Measurements from ENCODE around the gene UBXN10.

The UBXN10 gene, protein sequence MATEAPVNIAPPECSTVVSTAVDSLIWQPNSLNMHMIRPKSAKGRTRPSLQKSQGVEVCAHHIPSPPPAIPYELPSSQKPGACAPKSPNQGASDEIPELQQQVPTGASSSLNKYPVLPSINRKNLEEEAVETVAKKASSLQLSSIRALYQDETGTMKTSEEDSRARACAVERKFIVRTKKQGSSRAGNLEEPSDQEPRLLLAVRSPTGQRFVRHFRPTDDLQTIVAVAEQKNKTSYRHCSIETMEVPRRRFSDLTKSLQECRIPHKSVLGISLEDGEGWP

DNA sequence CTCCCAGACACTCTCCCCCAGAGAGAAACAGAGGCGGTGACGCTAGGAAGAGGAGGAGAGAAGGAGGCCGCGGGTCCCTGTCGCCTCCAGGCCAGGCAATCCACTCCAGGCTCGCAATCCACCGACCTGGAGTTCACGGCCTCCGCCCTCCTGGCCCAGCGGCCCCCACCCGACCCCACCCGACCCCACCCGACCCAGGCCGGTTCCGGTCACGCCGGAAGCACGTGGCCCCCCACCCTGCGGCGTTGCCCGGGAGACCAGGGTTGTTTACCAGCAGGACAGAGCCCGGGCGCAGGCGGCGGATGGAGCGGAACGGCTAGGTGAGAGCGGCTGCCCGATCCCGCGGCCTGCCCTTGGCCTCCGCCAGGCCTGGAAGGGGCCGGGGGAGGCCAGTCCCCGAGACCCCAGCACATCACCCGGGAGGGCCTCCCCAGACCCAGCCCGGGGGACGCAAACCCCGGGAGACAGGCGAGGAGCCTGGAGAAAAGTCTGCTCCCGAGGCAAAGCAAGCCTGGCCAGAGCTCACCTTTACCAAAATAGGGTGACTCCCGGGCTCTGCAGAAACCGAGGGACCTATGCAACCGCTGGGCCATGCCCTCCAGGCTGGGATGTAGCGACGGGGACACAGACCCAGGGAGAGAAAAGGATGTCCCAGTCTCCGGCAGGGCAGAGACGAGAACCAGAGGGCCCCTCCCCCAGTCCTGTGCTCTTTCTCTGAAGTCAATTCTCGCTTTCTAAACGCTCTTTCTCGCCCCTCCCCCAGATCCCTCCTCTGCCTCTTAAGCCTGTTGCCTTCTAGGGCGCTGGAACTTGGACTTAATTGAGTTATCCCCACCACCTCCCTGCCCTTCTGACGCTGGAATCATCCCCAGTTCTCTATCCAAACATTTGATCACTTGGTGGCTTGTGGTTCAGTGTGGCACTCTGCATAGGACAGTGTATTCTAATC lies at the start of gene UBXN10, which contains the start of gene PLA2G2C:
Gene UBXN10, plus strand, starts transcription at position 263 of the 949 bp plus-strand sequence. CDS start 4,466 bp downstream, outside the sequence.
Gene PLA2G2C, minus strand, starts transcription at position 685 of the 949 bp plus-strand sequence. CDS start 9,155 bp downstream, outside the sequence.
- no peak for DNase-seq (ENCODE audit: low read depth in 2 of 2)

DNA sequence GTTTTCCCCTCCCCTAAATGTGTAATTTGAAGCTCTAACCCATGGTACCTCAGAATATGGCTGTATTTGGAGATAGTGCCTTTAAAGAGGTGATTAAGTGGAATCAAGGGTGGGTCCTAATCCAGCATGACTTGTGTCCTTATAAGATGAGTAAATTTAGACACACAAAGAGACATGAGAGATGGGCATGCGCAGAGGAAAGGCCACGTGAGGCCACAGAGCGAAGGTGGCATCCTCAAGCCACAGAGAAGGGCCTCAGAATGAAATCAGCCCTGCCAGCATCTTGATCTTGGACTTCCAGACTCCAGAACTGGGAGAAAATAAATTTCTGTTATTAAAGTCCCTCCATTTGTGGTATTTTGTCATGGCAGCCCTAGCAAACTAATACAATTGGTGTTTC lies 49.6 kb upstream of the UBXN10 start:
- DNase-seq (ENCODE audit: low read depth in 2 of 2): no peak

DNA sequence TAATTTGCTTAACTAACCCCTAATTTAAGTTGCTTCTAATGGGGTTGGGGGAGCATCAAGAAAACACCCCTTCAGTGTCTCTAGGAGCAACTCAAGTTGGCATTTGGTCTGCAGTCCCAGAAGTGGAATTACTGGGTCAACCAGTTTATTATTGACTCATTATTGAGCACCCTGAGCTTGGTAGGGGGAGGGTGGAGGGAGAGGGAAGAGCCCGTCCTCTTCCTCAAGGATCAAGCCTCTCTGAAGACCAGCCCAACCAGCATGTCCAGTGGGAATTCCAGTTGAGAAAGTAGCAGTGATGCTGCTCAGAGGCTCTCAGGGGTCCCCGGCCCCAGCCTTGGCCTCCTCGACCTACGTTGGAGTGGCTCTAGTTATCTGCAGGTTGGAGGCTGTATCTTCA lies 48.8 kb upstream of the UBXN10 start:
- no peak for DNase-seq (ENCODE audit: low read depth in 2 of 2)

DNA sequence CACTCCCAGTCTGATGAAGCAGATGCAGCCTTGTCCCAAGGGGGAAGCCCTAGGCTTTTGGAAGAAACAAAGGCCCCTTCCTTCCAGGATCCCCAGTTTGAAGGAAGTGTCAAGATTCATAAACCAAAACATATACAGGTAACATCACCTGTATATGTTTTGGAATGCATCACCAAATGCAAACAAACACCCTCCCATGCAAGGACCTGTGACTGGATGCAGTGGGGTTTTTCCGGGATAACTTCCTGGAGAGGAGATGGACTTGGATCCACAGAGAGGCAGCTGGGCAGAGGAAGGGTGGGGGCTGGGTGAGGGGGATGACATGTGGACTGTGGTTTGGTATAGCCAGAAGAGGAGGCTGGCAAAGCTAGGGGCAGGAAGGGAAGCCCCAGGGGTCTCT lies 48.3 kb upstream of the UBXN10 start:
- DNase-seq (ENCODE audit: low read depth in 2 of 2): no peak

DNA sequence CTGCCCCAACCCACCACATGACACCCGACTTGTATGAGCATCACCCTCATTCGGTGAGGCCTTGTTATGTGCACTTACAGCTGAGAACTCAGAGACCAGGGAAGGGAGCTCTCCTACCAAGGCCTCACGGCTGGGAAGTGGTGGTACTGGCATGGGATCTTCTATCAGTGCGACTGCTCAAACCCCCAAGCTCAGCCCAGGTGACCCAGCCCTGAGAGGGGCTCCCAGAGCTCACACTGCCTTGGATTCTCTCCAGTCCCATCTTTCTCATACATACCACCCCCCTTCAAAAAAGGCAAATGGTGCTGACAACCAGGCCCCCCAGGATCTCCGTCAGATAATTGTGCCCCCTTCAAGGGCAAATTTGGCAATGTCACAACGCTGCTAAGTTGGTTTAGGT lies 47.5 kb upstream of the UBXN10 start:
- DNase-seq (ENCODE audit: low read depth in 2 of 2): no peak

DNA sequence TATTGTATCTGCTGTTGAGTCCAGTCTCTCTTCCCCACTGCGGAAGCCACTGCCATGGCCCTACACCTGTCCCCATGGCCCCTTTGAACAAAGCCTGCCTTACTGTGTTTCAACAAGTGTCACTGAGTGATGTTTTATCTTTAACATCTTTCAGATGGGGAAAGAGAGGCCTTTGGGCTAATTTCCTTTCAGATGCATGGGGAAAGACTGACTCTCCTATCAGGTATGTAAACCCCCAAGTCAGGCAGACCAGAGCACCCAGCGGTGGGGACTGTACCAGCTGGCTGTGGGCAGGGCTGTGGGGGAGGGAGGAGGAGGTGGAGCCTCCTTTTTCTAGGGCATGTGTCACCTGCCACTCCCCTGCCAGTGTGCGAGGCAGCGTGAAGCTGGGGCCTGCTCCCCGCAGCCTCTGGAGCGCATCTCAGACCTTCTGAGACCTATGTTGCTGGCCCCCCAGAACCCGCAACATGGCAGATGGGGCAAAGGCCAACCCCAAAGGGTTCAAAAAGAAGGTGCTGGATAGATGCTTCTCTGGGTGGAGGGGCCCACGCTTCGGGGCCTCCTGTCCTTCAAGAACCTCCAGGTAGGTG lies 46.8 kb upstream of the UBXN10 start, which contains the start of gene PLA2G2F:
Gene PLA2G2F, plus strand, starts transcription at position 363 of the 590 bp plus-strand sequence. Its CDS starts 105 bp downstream, at position 468.
- no peak for DNase-seq (ENCODE audit: low read depth in 2 of 2)

DNA sequence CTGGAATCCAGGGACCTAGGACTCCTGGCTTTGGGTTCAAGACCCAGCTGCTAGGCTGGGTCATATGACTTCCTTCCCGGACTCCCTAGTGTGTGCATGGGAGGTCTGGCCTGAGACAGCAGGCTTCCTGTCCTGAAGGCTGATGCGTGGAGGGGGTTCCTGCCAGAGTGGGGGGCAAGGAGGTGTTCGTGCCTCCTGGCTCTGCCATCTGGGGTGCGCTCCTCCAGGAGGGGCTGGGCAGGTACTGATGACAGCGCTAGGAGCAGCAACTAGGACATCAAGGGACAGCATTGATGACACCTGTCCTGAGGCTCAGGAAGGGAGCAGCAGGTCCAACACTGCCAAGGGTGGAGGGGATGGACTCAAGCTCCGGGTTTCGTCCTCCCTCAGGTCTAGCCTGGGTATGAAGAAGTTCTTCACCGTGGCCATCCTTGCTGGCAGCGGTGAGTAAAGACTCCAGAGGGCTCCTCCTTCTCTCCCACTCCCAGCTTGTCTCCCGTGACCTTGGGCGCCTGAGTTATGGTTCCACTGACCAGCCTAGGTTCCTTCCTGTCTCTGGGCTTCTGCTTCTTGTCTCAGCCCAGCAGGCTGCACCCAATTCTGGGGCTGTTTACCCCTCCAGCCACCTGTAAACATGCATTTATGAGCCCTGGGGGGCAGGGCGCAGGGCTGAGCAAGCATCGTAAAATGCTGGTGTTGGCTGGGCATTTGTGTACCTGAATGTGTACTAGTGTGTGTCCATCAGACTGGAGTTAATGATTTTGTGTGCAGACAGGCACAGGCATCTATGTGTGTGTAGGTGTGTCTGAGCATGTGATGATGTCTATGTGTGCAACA lies 45.9 kb upstream of the UBXN10 start:
- no peak for DNase-seq (ENCODE audit: low read depth in 2 of 2)

DNA sequence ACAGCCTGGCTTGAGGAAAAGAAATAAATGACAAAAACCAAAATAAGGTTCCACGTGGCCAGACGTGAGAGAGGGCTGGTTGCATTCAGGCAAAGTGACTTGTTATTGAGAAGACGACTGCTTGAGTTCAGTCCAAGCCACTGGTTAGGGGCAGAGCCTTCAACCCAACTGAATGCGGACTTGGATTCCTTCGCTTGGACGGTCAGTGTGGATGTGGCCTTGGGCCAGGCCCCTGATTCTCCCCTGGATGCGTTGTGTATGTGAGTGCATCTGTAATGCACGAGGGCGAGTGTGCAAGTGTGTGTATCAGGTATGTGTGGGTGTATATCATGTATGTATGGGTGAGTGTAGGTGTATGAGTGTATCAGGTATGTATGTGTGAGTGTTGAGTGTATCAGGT lies 44.9 kb upstream of the UBXN10 start:
- no peak for DNase-seq (ENCODE audit: low read depth in 2 of 2)

DNA sequence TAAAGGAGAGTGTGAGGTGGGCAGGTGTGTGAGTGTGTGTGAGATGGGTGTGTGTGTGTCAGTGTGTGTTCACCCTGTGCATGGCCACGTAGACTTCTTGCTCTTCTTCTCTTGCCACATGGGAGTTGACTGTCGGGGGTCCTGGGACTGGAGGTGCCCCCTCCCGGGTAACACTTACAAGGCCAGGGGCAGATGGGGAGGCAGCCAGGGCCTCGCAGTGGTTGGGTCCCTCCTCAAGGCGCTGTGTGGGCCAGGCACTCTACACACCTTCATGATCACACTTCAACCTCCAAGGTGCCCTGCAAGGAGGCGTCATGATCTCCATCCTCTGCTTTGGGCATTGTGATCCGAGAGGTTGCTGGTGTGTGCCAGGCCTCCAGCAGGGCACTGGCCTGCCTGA lies 44.4 kb upstream of the UBXN10 start:
- DNase-seq (ENCODE audit: low read depth in 2 of 2): no peak

DNA sequence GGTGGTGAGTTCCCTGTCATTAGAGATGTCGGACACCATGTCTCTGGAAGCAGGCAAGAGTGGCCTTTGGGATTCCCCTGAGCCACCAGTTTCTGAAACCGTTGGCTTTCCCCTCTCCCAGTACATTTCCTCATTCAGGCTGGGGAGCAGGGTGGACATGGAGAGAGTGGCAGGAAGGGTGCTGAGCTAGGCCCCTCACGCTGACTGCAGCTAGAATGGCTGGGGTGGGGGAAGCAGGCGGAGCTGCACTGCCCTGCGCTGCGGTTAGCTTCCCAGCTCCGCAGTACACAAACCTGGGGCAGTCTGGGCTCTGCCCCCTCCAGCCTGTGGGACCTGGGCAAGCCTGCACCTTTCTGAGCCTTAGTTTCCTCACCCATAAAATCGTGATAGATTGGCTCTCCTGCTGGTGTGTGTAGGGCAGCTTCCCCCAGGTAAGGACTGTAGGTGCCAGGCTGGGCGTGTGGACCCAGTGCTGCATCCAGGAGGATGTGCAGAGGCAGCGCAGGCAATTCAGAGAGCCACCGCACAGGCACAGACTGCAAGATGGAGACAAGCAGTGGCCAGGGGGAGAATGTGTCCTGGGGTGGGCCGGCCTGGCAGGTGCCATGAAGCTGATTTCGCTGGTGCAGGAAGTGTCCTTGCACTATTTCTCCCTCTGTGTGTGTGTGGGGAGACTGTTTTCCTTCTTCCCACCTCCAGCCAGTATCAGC lies 43.7 kb upstream of the UBXN10 start:
- no peak for DNase-seq (ENCODE audit: low read depth in 2 of 2)

DNA sequence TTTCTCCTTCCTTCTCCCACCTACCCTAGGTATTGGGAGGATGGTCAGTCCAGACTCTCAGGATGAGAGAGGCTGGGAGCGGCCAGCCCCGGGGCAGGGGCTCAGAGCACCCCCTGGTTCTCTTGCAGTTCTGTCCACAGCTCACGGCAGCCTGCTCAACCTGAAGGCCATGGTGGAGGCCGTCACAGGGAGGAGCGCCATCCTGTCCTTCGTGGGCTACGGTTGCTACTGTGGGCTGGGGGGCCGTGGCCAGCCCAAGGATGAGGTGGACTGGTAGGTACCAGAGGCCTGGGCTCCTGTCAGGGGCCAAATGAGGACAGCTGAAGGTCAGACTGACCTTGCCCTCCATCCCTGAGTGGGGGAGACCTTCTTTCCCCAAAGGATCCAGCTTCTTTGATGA lies 42.6 kb upstream of the UBXN10 start:
- no peak for DNase-seq (ENCODE audit: low read depth in 2 of 2)

DNA sequence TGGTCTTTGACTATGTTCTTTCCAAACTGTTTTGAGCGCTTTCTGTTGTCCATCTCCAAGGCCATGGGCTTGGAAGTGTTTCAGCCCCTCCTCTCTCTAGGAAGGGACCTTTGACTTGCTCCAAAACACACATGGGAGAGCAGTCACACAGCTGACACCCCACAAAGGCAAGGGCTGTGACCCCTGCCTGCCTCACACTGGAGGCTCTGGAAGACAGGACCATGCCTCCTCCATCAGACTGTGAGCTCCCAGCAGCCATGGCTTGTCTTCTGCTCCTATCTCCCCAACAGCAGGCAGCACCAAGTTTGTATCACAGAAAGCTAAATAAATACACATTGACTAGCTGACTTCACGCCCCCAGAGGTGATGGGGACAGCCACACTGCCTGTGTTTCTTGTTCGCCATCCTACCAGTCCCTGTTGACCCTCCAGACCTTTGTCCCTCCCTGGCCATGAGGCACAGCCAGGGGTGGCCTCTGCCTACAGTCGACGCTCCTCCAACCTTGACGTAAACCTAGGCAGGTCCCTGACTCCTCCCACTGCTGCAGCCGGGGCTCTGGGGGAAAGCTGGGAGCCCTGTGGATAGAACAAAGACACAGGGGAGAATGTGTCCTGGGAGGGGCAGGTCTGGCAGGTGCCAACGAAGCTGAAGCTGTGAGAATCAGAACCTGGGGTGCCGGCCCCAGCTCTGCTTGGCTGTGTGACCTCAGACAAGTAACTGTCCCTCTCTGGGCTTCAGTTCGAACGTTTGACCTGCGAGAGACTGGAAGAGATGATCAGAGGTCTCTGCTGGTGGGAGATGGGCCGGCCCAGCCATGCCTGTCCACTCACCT lies 41.9 kb upstream of the UBXN10 start:
- no peak for DNase-seq (ENCODE audit: low read depth in 2 of 2)

DNA sequence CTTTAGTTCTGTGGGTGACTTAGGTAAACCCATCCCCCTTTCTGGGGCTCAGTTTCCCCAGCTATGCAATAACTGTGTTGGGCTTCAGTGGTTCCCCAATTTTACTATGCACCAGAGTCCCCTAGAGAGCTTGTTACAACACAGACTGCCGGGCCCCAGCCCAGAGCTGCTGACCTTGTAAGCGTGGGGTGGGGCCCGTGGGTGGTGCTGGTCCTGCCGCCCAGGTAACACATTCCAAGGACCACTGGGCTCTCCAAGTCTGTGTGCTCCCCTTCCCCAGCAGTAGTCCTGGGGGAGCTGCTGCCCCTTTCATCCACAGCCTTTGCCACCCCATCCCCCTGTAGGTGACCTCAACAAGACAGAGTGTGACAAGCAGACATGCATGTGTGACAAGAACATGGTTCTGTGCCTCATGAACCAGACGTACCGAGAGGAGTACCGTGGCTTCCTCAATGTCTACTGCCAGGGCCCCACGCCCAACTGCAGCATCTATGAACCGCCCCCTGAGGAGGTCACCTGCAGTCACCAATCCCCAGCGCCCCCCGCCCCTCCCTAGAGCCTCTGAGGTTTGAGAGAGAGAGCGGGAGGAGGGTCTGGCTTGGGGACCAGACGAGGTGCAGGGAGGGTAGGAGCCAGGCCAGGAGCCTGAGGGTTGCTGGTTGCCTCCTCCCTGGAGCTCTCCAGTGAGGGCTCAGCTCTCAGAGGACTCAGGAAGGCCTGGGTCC lies 37.9 kb upstream of the UBXN10 start:
- no peak for DNase-seq (ENCODE audit: low read depth in 2 of 2)

DNA sequence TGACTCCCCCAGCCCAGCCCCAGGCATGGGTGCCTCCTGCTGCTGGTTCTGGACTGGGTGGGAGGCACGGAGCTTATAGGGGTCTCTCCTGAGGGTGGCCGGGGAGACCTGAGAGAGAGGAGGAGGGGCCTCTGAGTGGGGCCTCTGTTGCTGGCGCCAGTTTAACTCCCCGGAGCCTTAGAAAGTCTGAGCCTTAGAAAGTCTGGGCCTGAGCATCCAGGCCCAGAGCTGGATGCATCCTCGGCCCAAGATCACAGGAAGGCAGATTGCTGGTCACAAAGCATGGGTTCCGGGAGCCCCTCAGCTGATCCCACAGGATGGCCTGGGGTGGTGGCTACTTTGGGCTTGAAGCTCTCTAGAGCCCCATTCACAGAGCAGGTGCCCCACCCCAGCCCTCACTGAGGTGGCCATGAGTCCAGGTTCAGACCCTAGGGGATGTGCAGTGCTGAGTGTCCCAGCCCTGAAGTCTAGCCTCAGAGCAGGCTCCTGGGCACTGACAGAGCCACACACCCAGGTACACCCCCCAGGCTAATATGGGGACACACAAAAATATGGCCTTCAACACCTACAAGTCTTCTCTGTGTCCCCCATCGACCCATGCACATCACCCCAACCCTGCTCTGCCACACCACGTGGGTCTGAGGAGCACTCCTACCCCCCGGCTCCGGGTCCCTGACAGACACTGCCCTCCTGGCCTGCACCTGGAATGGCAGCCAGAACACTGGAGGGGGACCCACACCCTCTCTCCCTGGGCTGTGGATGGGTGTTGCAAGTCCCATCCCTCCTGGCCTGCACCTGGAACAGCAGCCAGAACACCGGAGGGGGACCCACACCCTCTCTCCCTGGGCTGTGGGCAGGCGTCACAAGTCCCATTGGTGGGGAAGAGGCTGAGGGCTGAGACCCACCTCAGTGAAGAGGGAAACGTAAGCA lies 37.1 kb upstream of the UBXN10 start:
- no peak for DNase-seq (ENCODE audit: low read depth in 2 of 2)

DNA sequence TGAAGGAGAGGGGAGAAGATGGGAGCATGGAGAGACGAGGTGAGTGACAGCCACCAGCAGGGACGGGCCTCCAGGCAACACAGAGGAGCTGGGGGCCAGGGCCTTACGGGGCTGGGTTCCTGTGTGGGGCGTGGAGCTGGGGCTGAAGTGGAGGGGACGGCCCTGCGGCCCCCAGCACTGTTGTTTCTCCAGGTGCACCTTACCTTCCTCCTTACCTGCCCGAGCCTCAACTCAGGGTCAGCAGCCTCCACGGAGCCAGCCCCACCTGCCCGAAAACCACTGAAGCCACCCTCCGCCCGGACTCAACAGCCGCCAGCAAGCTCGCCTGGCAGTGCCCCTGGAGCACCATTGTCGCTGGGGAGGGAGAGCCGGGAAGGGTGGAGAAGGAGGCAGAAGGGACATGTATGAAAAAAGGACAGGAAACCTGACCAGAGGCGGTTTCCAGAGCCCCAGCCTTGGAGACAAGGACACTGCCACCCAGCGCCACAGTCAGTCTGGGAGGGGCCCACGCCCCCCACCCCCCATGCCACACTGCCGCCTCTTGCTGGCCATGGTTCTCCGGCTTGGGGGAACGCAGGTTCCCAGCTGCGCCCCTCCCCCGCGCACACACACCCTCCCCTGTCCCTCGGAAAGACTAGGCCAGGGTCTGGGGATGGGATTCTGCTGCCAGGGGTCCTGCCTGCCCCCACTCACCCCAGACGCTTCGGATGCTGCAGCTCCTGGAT lies 36.1 kb upstream of the UBXN10 start:
- no peak for DNase-seq (ENCODE audit: low read depth in 2 of 2)

DNA sequence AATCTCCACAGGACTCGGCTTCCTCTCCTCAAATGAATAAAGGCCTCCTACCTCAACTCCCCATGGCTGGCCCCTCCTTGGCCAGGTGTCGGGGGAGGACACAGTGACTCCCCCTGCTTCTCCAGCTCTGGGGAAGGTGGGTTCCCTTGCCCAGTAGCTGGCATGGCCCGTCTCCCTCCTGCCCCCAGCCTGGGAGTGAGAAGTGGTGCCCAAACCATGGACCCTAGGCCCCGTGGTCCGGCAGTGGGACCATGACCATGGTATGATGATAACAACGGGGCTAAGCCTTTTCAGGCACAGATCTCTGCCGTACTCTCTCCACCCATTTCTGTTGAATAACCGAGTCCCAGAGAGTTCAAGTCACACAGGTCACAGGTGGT lies 35.6 kb upstream of the UBXN10 start:
- DNase-seq (ENCODE audit: low read depth in 2 of 2): no peak

DNA sequence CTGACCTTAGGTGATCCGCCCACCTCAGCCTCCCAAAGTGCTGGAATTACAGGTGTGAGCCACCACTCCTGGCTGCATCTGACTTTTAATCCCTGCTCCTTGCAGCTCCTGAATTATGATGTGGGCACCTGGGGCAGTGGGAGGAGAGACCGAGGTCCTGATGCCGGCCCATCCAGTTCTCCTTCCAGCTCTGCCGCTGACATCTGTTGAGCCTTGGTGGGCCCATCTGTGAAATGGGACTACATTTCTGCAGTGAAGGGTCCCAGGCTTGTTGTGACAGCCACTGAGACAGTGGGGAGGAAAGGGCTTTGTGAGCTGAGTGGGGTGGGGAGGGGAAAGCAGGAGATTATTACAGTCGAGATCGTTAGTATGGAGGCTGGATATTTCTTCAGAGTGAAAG lies 34.9 kb upstream of the UBXN10 start:
- no peak for DNase-seq (ENCODE audit: low read depth in 2 of 2)
